H1 (cell line): Measurements from ENCODE around the gene BTN2A1. TPM values are rescaled to one million over a fixed set of nuclear protein-coding genes. Genes with fewer than 3 reads are reported as not detected.

Source experiments
- ATF2 ChIP-seq: IDR thresholded peaks from 2 replicates; pipeline ENCODE4 v1.6.1; 2012; ENCODE audit warnings: low read length, inconsistent platforms
- CBX5 ChIP-seq: fragments of 300-800, 300-1000 bp; sonication (generic); IDR thresholded peaks from 2 replicates; pipeline ENCODE4 v1.7.1; 2016; ENCODE audit warnings: antibody characterized with exemption, low read length, low read depth
- CHD7 ChIP-seq: fragments of 300-600 bp; sonication (generic); IDR thresholded peaks from 2 replicates; pipeline ENCODE4 v1.7.1; 2012; ENCODE audit warnings: low read length, moderate library complexity, mild to moderate bottlenecking, inconsistent platforms; ENCODE audit not compliant: insufficient replicate concordance
- CREB1 ChIP-seq: IDR thresholded peaks from 2 replicates; pipeline ENCODE4 v1.6.1; 2012; ENCODE audit warnings: inconsistent platforms
- CTCF ChIP-seq, 3 experiments: IDR thresholded peaks; 1 replicate in 2 of 3; 2 replicates in 1 of 3; pipeline versions ENCODE4 v1.5.1 to v1.6.1; 2011; ENCODE audit warnings: low read length in 3 of 3, mild to moderate bottlenecking in 3 of 3, inconsistent platforms in 2 of 3, low read depth in 1 of 3, moderate library complexity in 1 of 3; ENCODE audit not compliant: insufficient read depth in 1 of 3; ENCODE audit errors: control extremely low read depth in 1 of 3
- polyA plus RNA-seq, 7 experiments: library from polyadenylated mRNA; depleted of rRNA in 3 of 7; stranded (reverse) in 5 of 7; unstranded in 2 of 7; fragments of >200 nt in 5 of 7; fragments of 200-250 nt in 2 of 7; gene quantifications; 1 replicate in 5 of 7; 2 replicates in 1 of 7; 4 replicates in 1 of 7; pipeline versions ENCODE4 v1.2.1 to v1.2.3, GENCODE V29; 2011 to 2013; ENCODE audit warnings: missing spikeins in 2 of 7, mixed read lengths in 2 of 7
- total RNA-seq: library from RNA; stranded (reverse); fragmentation: NEBNext Ultra II Directional; extraction: Animal tissue kit (Norgen Biotek cat#: 25700); gene quantifications from 2 replicates; pipeline ENCODE4 v1.2.1, GENCODE V29; 2021

Gene BTN2A1
- total and polyA plus RNA-seq, 2 of the 8 experiments (the other 6 are each of a cell fraction or from before 2014, with no cell fraction given): 8.7 to 11.0 TPM

GRCh38 chr6:26495281-26495680 lies 37.5 kb downstream of the BTN2A1 start (continued):
- TF ChIP-seq CHD7 (no peak), CBX5 (no peak), CTCF (IDR thresholded peaks at IDR 0.05; ENCODE audit: control extremely low read depth in 1 of 3, insufficient read depth in 1 of 3, low read depth in 1 of 3, low read length in 3 of 3) (no peak), CREB1 (no peak), ATF2 (no peak)
